Bone marrow (tissue), 2 donors: Measurements from ENCODE around the gene SOWAHD.
"Not testable (repeated sequence)": the region's sequence is repeated elsewhere in the genome, so short reads cannot be mapped to it uniquely, and the experiment has no call there.

Experiments used
- DNase-seq, 2 donors: peaks; one replicate each; lab custom pipeline; 2025; lab: John Stamatoyannopoulos, UW

The SOWAHD gene

GRCh38 chrX:119757979-119758730, at the start of gene SOWAHD:
SOWAHD (plus strand) TSS chrX:119758588; CDS start chrX:119758668, 80 bp downstream.
- peak in 1 of 2 donors; percentile 2 for DNase-seq

GRCh38 chrX:119708936-119709335, 49.5 kb upstream of the SOWAHD start:
- no peak for DNase-seq

- DNase-seq = no peak
Observed at GRCh38 chrX:119709630-119710029, 48.8 kb upstream of the SOWAHD start.

GRCh38 chrX:119721487-119721886, 36.9 kb upstream of the SOWAHD start:
- no peak for DNase-seq

GRCh38 chrX:119721926-119722325, 36.5 kb upstream of the SOWAHD start:
- DNase-seq = no peak

GRCh38 chrX:119726900-119727555, 31.4 kb upstream of the SOWAHD start:
- DNase-seq = no peak

- DNase-seq = no peak
Observed at GRCh38 chrX:119728487-119728886, 29.9 kb upstream of the SOWAHD start.

- peak; percentile 0 for DNase-seq
Observed at GRCh38 chrX:119729408-119730201, 28.8 kb upstream of the SOWAHD start.

- peak; percentile 7 to 26 for DNase-seq
Observed at GRCh38 chrX:119734897-119735339, 23.5 kb upstream of the SOWAHD start.

GRCh38 chrX:119735467-119735866, 22.9 kb upstream of the SOWAHD start:
- DNase-seq = no peak

GRCh38 chrX:119736206-119736764, 22.1 kb upstream of the SOWAHD start:
- no peak for DNase-seq

GRCh38 chrX:119738742-119739141, 19.6 kb upstream of the SOWAHD start:
- DNase-seq = no peak

GRCh38 chrX:119745283-119745848, 13.0 kb upstream of the SOWAHD start:
- no peak for DNase-seq

- DNase-seq = not testable (repeated sequence)
Observed at GRCh38 chrX:119750131-119750530, 8.3 kb upstream of the SOWAHD start.

GRCh38 chrX:119750751-119751150, 7.6 kb upstream of the SOWAHD start:
- not testable (repeated sequence) for DNase-seq

- no peak for DNase-seq
Observed at GRCh38 chrX:119753001-119753400, 5.4 kb upstream of the SOWAHD start.

GRCh38 chrX:119753639-119754257, 4.6 kb upstream of the SOWAHD start:
- DNase-seq = peak in 1 of 2 donors; percentile 53

- DNase-seq = peak in 1 of 2 donors; percentile 46
Observed at GRCh38 chrX:119755981-119756533, 2.3 kb upstream of the SOWAHD start.

GRCh38 chrX:119756926-119757635, 1.3 kb upstream of the SOWAHD start:
- DNase-seq = no peak

GRCh38 chrX:119757646-119757978, 776 bp upstream of the SOWAHD start:
- no peak for DNase-seq
